A549 (cell line): Measurements from ENCODE around the gene UNC13A.

Source experiments
- POLR2A ChIP-seq: IDR thresholded peaks from 2 replicates; pipeline ENCODE4 v1.6.1; 2012; ENCODE audit warnings: mild to moderate bottlenecking, low read length
- POLR2AphosphoS2 ChIP-seq: conservative IDR thresholded peaks from 2 replicates; pipeline ENCODE4 v1.6.1; 2012; ENCODE audit warnings: low read length, improper control_type of control experiment, inconsistent platforms
- TF ChIP-seq, protein P1 (sequence below): IDR thresholded peaks from 2 replicates; pipeline ENCODE4 v1.6.1; 2012; ENCODE audit warnings: low read depth, borderline replicate concordance
- TF ChIP-seq, protein P2 (sequence below): fragments of >200 bp; sonication (Bioruptor Twin); formaldehyde crosslinking; IDR thresholded peaks from 3 replicates; pipeline ENCODE4 v1.5.1; 2016
- TF ChIP-seq, protein P3 (sequence below): fragments of 200-600 bp; sonication (generic); IDR thresholded peaks from 2 replicates; pipeline ENCODE4 v1.6.1; 2016; ENCODE audit warnings: antibody characterized with exemption, mild to moderate bottlenecking, moderate library complexity

DNA sequence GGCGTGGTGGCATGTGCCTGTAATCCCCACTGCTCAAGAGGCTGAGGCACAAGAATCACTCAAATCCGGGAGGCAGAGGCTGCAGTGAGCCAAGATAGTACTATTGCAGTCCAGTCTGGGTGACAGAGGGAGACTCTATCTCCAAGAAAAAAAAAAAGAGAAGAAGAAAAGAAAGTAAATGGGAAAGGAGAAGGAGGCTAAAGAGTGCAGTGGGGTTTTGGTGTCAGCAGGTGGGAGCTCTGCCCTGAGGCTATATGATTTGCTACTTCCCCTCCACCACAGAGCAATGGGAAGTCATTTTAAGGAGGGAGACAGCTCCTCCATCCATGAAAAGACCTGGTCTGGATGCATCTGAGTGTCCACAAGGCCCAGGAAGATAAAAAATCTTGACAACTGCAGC, 23.1 kb downstream of the UNC13A start:
- TF ChIP-seq, protein P1, sequence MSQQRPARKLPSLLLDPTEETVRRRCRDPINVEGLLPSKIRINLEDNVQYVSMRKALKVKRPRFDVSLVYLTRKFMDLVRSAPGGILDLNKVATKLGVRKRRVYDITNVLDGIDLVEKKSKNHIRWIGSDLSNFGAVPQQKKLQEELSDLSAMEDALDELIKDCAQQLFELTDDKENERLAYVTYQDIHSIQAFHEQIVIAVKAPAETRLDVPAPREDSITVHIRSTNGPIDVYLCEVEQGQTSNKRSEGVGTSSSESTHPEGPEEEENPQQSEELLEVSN, result no peak
- TF ChIP-seq, protein P2, sequence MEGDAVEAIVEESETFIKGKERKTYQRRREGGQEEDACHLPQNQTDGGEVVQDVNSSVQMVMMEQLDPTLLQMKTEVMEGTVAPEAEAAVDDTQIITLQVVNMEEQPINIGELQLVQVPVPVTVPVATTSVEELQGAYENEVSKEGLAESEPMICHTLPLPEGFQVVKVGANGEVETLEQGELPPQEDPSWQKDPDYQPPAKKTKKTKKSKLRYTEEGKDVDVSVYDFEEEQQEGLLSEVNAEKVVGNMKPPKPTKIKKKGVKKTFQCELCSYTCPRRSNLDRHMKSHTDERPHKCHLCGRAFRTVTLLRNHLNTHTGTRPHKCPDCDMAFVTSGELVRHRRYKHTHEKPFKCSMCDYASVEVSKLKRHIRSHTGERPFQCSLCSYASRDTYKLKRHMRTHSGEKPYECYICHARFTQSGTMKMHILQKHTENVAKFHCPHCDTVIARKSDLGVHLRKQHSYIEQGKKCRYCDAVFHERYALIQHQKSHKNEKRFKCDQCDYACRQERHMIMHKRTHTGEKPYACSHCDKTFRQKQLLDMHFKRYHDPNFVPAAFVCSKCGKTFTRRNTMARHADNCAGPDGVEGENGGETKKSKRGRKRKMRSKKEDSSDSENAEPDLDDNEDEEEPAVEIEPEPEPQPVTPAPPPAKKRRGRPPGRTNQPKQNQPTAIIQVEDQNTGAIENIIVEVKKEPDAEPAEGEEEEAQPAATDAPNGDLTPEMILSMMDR, result no peak
- no peak for TF ChIP-seq POLR2A
- TF ChIP-seq POLR2AphosphoS2, result no peak
- TF ChIP-seq, protein P3, sequence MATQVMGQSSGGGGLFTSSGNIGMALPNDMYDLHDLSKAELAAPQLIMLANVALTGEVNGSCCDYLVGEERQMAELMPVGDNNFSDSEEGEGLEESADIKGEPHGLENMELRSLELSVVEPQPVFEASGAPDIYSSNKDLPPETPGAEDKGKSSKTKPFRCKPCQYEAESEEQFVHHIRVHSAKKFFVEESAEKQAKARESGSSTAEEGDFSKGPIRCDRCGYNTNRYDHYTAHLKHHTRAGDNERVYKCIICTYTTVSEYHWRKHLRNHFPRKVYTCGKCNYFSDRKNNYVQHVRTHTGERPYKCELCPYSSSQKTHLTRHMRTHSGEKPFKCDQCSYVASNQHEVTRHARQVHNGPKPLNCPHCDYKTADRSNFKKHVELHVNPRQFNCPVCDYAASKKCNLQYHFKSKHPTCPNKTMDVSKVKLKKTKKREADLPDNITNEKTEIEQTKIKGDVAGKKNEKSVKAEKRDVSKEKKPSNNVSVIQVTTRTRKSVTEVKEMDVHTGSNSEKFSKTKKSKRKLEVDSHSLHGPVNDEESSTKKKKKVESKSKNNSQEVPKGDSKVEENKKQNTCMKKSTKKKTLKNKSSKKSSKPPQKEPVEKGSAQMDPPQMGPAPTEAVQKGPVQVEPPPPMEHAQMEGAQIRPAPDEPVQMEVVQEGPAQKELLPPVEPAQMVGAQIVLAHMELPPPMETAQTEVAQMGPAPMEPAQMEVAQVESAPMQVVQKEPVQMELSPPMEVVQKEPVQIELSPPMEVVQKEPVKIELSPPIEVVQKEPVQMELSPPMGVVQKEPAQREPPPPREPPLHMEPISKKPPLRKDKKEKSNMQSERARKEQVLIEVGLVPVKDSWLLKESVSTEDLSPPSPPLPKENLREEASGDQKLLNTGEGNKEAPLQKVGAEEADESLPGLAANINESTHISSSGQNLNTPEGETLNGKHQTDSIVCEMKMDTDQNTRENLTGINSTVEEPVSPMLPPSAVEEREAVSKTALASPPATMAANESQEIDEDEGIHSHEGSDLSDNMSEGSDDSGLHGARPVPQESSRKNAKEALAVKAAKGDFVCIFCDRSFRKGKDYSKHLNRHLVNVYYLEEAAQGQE, result no peak
